NCI-H510A (cell line): ENCODE results near the gene SCNN1G.

Experiments
- DNase-seq: peaks from one replicate; lab custom pipeline; 2025; lab: John Stamatoyannopoulos, UW

SCNN1G gene

GRCh38 chr16:23254338-23254737, 71.8 kb downstream of the SCNN1G start:
- no peak for DNase-seq

GRCh38 chr16:23255000-23255399, 72.5 kb downstream of the SCNN1G start:
- DNase-seq, result no peak

- DNase-seq, result no peak
These were observed 73.9 kb downstream of the SCNN1G start for GRCh38 chr16:23256440-23256839.

GRCh38 chr16:23257682-23258081, 75.1 kb downstream of the SCNN1G start:
- no peak for DNase-seq

GRCh38 chr16:23258919-23259237, 76.3 kb downstream of the SCNN1G start:
- DNase-seq, result no peak
